Activated CD8-positive, alpha-beta T cell treated with anti-CD3 and anti-CD28 coated beads for 36 hours (primary cell): ENCODE results near the gene SERPINI2. TPM values are rescaled to one million over a fixed set of nuclear protein-coding genes. Genes with fewer than 3 reads are reported as not detected.

Source experiments
- ATAC-seq: fragments of 200-7000 bp; cut with Tn5 transposase; one replicate; pipeline ENCODE4 v1.10.0; 2021; ENCODE audit warnings: mild to moderate bottlenecking, moderate library complexity
- CTCF ChIA-PET: fragments of 350-600 bp; sonication (Branson Sonifier 250); formaldehyde crosslinking; loops from one replicate; lab custom pipeline; 2021; ENCODE audit warnings: antibody characterized with exemption; lab: Charles Lee
- POLR2A ChIA-PET: fragments of 350-600 bp; sonication (Branson Sonifier 250); formaldehyde crosslinking; loops from one replicate; lab custom pipeline; 2021; ENCODE audit warnings: antibody characterized with exemption; lab: Charles Lee
- DNase-seq: peaks from one replicate; pipeline ENCODE4 v3.0.0-alpha.2; 2020
- H3K27ac Mint-ChIP-seq: one replicate; pipeline ENCODE4 v1.8.0; 2021; ENCODE audit warnings: mild to moderate bottlenecking, mixed read lengths
- H3K27me3 Mint-ChIP-seq: one replicate; pipeline ENCODE4 v1.8.0; 2021; ENCODE audit warnings: mixed read lengths
- H3K36me3 Mint-ChIP-seq: one replicate; pipeline ENCODE4 v1.8.0; 2021; ENCODE audit warnings: low read depth, mixed read lengths
- H3K4me1 Mint-ChIP-seq: one replicate; pipeline ENCODE4 v1.8.0; 2021; ENCODE audit warnings: low read depth, mixed read lengths
- H3K4me3 Mint-ChIP-seq: one replicate; pipeline ENCODE4 v1.8.0; 2021; ENCODE audit warnings: mild to moderate bottlenecking, moderate library complexity, mixed read lengths
- H3K9me3 Mint-ChIP-seq: one replicate; pipeline ENCODE4 v1.8.0; 2021; ENCODE audit warnings: mixed read lengths
- intact Hi-C: fragments of 100-400 bp; cut with micrococcal nuclease; formaldehyde crosslinking; loops from one replicate; pipeline ENCODE4 v1.10.0; 2022
- total RNA-seq, 2 experiments: library from RNA; stranded (reverse); gene quantifications; one replicate each; pipeline ENCODE4 v1.2.3, GENCODE V29; 2021
- TF ChIP-seq, protein P1 (sequence below): fragments of 200-600 bp; IDR thresholded peaks from one replicate; pipeline ENCODE4 v1.8.0; 2022; ENCODE audit warnings: antibody characterized with exemption, mild to moderate bottlenecking

Gene SERPINI2
- total RNA-seq, 2 experiments from 2014 or later = not detected

DNA sequence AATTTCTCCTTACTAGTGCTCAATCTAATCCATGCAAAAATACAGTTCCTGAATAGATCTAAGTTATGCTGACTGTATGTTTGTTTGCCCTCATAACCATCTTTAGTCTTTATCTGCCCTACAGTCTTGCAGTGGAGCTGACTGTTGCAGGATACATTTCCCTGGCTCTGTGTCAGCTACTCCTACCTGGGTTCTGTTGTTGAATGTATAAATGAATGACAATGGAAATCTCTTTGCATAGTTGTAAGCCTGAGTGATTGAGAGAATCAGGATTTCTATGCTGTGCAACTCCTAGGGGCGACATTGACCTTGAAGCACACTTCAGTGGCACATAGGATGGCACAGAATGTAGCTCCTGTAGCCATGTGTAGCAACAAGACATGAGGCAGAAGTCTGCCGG lies 77.8 kb downstream of the SERPINI2 start:
- Mint-ChIP-seq H3K27me3 (peaks cover 11% of the 10 kb centered on the region), H3K9me3 (no peaks in the 10 kb centered on the region), H3K36me3 (no peaks in the 10 kb centered on the region), H3K4me1 (no peaks in the 10 kb centered on the region), H3K4me3 (no peak overlapping the region), H3K27ac (no peak overlapping the region)
- DNase-seq = no peak
- intact Hi-C loops = no loop called here
- POLR2A ChIA-PET = no interaction called here
- ATAC-seq = no peak
- TF ChIP-seq, protein P1, sequence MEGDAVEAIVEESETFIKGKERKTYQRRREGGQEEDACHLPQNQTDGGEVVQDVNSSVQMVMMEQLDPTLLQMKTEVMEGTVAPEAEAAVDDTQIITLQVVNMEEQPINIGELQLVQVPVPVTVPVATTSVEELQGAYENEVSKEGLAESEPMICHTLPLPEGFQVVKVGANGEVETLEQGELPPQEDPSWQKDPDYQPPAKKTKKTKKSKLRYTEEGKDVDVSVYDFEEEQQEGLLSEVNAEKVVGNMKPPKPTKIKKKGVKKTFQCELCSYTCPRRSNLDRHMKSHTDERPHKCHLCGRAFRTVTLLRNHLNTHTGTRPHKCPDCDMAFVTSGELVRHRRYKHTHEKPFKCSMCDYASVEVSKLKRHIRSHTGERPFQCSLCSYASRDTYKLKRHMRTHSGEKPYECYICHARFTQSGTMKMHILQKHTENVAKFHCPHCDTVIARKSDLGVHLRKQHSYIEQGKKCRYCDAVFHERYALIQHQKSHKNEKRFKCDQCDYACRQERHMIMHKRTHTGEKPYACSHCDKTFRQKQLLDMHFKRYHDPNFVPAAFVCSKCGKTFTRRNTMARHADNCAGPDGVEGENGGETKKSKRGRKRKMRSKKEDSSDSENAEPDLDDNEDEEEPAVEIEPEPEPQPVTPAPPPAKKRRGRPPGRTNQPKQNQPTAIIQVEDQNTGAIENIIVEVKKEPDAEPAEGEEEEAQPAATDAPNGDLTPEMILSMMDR = no peak
- CTCF ChIA-PET = interaction anchor here (5.5 kb wide), 1 partner anchor 16 kb away, joined by 29 read pairs; the partner anchor contains the start of gene ZBBX

DNA sequence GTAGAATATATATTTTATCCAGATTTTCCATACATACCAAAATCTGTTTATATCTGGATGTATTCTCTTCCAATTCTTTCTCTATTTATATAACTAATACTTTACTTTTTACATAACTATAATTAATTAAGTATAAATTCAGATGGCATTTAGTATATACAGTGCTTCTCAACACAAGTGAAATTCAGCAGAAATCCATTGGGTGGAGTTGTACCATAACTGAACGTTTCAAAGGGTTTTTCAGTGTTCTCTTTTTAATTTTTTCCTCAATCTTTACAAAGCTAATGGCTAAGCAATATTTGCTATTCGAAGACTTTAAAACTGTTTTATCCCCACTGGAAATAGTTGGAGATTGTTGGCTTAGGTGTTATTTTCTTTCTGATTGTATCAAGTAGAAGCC lies 79.8 kb downstream of the SERPINI2 start:
- Mint-ChIP-seq H3K9me3 (no peaks in the 10 kb centered on the region), H3K4me3 (no peak overlapping the region), H3K27ac (no peak overlapping the region), H3K4me1 (no peaks in the 10 kb centered on the region), H3K36me3 (no peaks in the 10 kb centered on the region), H3K27me3 (peaks cover 8% of the 10 kb centered on the region)
- intact Hi-C loops = no loop called here
- DNase-seq (no peak), ATAC-seq (no peak)
- POLR2A ChIA-PET = no interaction called here
- CTCF ChIA-PET = interaction anchor here (5.5 kb wide), 1 partner anchor 14 kb away, joined by 29 read pairs; the partner anchor contains the start of gene ZBBX
- TF ChIP-seq, protein P1 = no peak

Other genes starting within 250 kb of the SERPINI2 start
- gene ZBBX, start 93.7 kb downstream of the SERPINI2 start, total RNA-seq = not detected
- under 1 TPM; 0.29 to 0.36 TPM for gene WDR49, start 179.9 kb upstream of the SERPINI2 start, total RNA-seq